ENCODE results near the gene PCSK1. TPM values are rescaled to one million over a fixed set of nuclear protein-coding genes. Genes with fewer than 3 reads are reported as not detected.

PCSK1 gene
- total and polyA plus RNA-seq, 9 donors: 0.08 to 2.3 (median 0.35) TPM

DNA sequence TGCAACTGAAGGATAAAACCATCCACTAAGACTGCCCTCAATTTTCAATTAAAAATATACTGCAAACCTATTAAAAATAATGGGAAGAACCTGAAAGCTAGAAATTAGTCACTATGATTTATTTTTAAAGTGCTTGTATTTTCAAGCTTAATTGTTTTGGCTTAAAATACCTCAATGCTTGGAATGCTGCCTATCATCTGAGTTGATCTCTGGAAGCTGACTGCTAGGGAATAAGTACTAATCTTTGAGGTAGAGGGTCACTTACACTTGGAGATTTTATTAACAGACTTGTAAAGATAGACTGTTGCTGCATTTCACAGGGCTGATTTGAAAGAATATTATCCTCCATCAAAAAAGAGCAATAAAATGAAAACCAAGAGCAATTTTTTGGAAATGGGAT lies 6.2 kb downstream of the PCSK1 start:
- no peak overlapping the region for H3K4me3 ChIP-seq
- H3K27ac ChIP-seq: no peak overlapping the region
- no peaks in the 10 kb centered on the region for H3K9me3 ChIP-seq
- no peaks in the 10 kb centered on the region for H3K27me3 ChIP-seq
- no peaks in the 10 kb centered on the region for H3K36me3 ChIP-seq
- H3K4me1 ChIP-seq (ENCODE audit: insufficient read depth): no peaks in the 10 kb centered on the region
- intact Hi-C loops (cut with DNase I): no loop called here
- TF ChIP-seq EP300 (IDR thresholded peaks at IDR 0.05) (no peak), POLR2A (IDR thresholded peaks at IDR 0.05) (no peak)
- TF ChIP-seq, protein P1, sequence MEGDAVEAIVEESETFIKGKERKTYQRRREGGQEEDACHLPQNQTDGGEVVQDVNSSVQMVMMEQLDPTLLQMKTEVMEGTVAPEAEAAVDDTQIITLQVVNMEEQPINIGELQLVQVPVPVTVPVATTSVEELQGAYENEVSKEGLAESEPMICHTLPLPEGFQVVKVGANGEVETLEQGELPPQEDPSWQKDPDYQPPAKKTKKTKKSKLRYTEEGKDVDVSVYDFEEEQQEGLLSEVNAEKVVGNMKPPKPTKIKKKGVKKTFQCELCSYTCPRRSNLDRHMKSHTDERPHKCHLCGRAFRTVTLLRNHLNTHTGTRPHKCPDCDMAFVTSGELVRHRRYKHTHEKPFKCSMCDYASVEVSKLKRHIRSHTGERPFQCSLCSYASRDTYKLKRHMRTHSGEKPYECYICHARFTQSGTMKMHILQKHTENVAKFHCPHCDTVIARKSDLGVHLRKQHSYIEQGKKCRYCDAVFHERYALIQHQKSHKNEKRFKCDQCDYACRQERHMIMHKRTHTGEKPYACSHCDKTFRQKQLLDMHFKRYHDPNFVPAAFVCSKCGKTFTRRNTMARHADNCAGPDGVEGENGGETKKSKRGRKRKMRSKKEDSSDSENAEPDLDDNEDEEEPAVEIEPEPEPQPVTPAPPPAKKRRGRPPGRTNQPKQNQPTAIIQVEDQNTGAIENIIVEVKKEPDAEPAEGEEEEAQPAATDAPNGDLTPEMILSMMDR (IDR thresholded peaks at IDR 0.05): no peak
- DNase-seq: no peak

DNA sequence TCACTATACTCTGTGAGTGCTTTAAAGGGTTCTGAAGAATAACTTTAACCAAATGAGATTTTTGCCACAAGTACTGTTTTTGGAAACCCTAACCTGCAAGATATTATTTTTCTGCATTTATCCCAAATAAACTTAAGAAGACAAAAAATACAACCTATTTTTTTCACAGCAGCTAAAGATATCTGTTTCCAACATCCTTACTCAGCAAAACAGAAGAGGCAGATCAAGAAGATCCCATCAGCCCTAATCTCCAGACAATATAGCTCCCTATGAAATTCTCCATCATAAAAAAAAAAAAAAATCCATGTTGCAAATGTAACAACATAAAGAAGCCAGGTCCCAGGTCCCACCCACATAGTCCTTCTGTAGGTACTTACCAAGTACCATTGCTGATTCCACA lies 7.6 kb downstream of the PCSK1 start:
- intact Hi-C loops (cut with DNase I): no loop called here
- H3K9me3 ChIP-seq: no peaks in the 10 kb centered on the region
- no peak overlapping the region for H3K27ac ChIP-seq
- no peaks in the 10 kb centered on the region for H3K27me3 ChIP-seq
- no peak overlapping the region for H3K4me3 ChIP-seq
- TF ChIP-seq EP300 (IDR thresholded peaks at IDR 0.05) (no peak), POLR2A (IDR thresholded peaks at IDR 0.05) (no peak)
- TF ChIP-seq, protein P1 (IDR thresholded peaks at IDR 0.05): no peak
- no peaks in the 10 kb centered on the region for H3K36me3 ChIP-seq
- H3K4me1 ChIP-seq (ENCODE audit: insufficient read depth): no peaks in the 10 kb centered on the region
- DNase-seq: no peak

DNA sequence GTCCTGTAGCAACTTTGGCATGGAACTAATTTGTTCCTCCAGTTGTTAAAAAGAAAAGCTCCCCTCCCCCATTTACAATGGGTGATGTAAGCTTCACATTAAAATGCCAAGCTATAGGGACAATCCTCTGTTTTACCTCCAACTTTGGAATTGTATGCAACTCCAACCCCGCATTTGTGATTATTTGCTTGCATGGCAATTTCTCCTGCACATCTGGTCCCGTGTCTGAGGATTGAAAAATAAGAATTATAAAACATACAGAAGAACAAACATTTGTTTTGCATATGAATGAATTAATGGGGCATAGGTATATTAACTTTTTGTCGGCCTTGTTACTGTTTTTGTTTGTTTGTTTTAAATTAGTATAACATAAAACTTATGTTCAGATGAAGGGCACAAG lies 17.2 kb downstream of the PCSK1 start:
- H3K4me3 ChIP-seq: no peak overlapping the region
- TF ChIP-seq POLR2A (IDR thresholded peaks at IDR 0.05) (no peak), EP300 (IDR thresholded peaks at IDR 0.05) (no peak)
- TF ChIP-seq, protein P1 (IDR thresholded peaks at IDR 0.05): no peak
- intact Hi-C loops (cut with DNase I): no loop called here
- no peak overlapping the region for H3K27ac ChIP-seq
- no peak for DNase-seq
- no peaks in the 10 kb centered on the region for H3K4me1 ChIP-seq (ENCODE audit: insufficient read depth)
- 77 to 85% (median 83%) methylated on average over 3 of the region's 3 CpGs for WGBS, 3 donors
- H3K9me3 ChIP-seq: no peaks in the 10 kb centered on the region
- no peaks in the 10 kb centered on the region for H3K36me3 ChIP-seq
- no peaks in the 10 kb centered on the region for H3K27me3 ChIP-seq

DNA sequence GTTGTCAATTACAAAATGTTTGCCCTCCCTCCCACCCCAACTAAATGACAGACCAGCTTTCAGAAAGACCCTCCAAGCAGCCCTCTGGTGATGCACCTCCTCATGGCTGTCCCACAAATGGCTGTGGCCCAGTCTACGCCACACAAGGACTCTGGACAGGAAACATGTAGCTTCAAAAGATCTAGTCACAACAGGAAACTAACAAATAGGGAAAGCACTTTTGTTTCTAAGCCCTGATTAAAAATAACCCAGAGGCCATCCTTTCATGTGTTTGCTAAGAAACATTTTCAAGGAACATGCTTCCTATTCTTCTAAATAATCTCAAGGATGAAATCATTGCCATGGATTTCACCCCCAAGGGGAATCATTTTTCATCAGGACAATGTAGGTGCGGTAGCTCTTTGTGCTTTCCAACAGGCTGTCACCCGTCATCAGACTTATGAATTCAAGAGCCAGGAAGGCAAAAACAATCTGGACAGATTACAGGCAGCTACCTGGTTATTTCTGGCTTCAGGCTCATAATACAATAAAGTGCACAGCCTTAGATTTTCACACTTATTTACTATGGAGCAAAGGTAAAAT lies 20.1 kb downstream of the PCSK1 start:
- WGBS, 3 donors: 80% methylated on average over 3 of the region's 3 CpGs
- TF ChIP-seq POLR2A (IDR thresholded peaks at IDR 0.05) (no peak), EP300 (IDR thresholded peaks at IDR 0.05) (no peak)
- TF ChIP-seq, protein P1 (IDR thresholded peaks at IDR 0.05): no peak
- Histone ChIP-seq H3K9me3 (no peaks in the 10 kb centered on the region), H3K36me3 (no peaks in the 10 kb centered on the region), H3K27ac (no peak overlapping the region), H3K27me3 (no peaks in the 10 kb centered on the region), H3K4me1 (ENCODE audit: insufficient read depth) (no peaks in the 10 kb centered on the region), H3K4me3 (no peak overlapping the region)
- intact Hi-C loops (cut with DNase I): no loop called here
- DNase-seq: no peak

Data from ovary (tissue), 9 donors.